Measurements from ENCODE around the gene WDR76.

Gene WDR76

GRCh38 chr15:43893956-43894355 lies 67.2 kb downstream of the WDR76 start:
- H3F3A ChIP-seq (ENCODE audit: insufficient read depth), result 0 out of 2 replicates have a peak, but pooled peaks cover 6% of the 10 kb centered on the region
- no peaks in the 10 kb centered on the region for H3K9me3 ChIP-seq (ENCODE audit: insufficient read depth, low read length)
- no peaks in the 10 kb centered on the region for H3K36me3 ChIP-seq (ENCODE audit: low read length)
- TF ChIP-seq EZH2phosphoT487 (conservative IDR thresholded peaks at IDR 0.05; ENCODE audit: low read length), result no peak
- TF ChIP-seq, protein P1, sequence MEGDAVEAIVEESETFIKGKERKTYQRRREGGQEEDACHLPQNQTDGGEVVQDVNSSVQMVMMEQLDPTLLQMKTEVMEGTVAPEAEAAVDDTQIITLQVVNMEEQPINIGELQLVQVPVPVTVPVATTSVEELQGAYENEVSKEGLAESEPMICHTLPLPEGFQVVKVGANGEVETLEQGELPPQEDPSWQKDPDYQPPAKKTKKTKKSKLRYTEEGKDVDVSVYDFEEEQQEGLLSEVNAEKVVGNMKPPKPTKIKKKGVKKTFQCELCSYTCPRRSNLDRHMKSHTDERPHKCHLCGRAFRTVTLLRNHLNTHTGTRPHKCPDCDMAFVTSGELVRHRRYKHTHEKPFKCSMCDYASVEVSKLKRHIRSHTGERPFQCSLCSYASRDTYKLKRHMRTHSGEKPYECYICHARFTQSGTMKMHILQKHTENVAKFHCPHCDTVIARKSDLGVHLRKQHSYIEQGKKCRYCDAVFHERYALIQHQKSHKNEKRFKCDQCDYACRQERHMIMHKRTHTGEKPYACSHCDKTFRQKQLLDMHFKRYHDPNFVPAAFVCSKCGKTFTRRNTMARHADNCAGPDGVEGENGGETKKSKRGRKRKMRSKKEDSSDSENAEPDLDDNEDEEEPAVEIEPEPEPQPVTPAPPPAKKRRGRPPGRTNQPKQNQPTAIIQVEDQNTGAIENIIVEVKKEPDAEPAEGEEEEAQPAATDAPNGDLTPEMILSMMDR (IDR thresholded peaks at IDR 0.05; ENCODE audit: insufficient read depth, low read length, poor library complexity, severe bottlenecking), result no peak
- no peak overlapping the region for H3K4me3 ChIP-seq (ENCODE audit: insufficient read depth, low read length, poor library complexity, severe bottlenecking)
- no peaks in the 10 kb centered on the region for H3K27me3 ChIP-seq (ENCODE audit: low read length)
- H2AFZ ChIP-seq (ENCODE audit: low read depth, low read length, severe bottlenecking), result no peak overlapping the region
- H3K27ac ChIP-seq (ENCODE audit: low read depth, low read length), result no peak overlapping the region
- no peaks in the 10 kb centered on the region for H3K79me2 ChIP-seq (ENCODE audit: insufficient read depth, low read length)
- no peak overlapping the region for H3K4me2 ChIP-seq (ENCODE audit: low read depth, low read length, poor library complexity, severe bottlenecking)
- no peaks in the 10 kb centered on the region for H3K9me2 ChIP-seq (replicated peaks; ENCODE audit: insufficient read depth, low read length)
- no peaks in the 10 kb centered on the region for H4K20me1 ChIP-seq (ENCODE audit: low read depth, low read length)
- no peak overlapping the region for H3K9ac ChIP-seq (ENCODE audit: low read length)

GRCh38 chr15:43895586-43895985 lies 68.8 kb downstream of the WDR76 start:
- no peaks in the 10 kb centered on the region for H3K79me2 ChIP-seq (ENCODE audit: insufficient read depth, low read length)
- no peaks in the 10 kb centered on the region for H3F3A ChIP-seq (ENCODE audit: insufficient read depth)
- no peaks in the 10 kb centered on the region for H3K9me2 ChIP-seq (replicated peaks; ENCODE audit: insufficient read depth, low read length)
- TF ChIP-seq EZH2phosphoT487 (conservative IDR thresholded peaks at IDR 0.05; ENCODE audit: low read length), result no peak
- TF ChIP-seq, protein P1 (IDR thresholded peaks at IDR 0.05; ENCODE audit: insufficient read depth, low read length, poor library complexity, severe bottlenecking), result no peak
- H4K20me1 ChIP-seq (ENCODE audit: low read depth, low read length), result no peaks in the 10 kb centered on the region
- H2AFZ ChIP-seq (ENCODE audit: low read depth, low read length, severe bottlenecking), result no peak overlapping the region
- H3K27me3 ChIP-seq (ENCODE audit: low read length), result no peaks in the 10 kb centered on the region
- no peak overlapping the region for H3K9ac ChIP-seq (ENCODE audit: low read length)
- no peak overlapping the region for H3K4me2 ChIP-seq (ENCODE audit: low read depth, low read length, poor library complexity, severe bottlenecking)
- no peaks in the 10 kb centered on the region for H3K9me3 ChIP-seq (ENCODE audit: insufficient read depth, low read length)
- no peak overlapping the region for H3K27ac ChIP-seq (ENCODE audit: low read depth, low read length)
- no peaks in the 10 kb centered on the region for H3K36me3 ChIP-seq (ENCODE audit: low read length)
- H3K4me3 ChIP-seq (ENCODE audit: insufficient read depth, low read length, poor library complexity, severe bottlenecking), result no peak overlapping the region

- no peaks in the 10 kb centered on the region for H3K36me3 ChIP-seq (ENCODE audit: low read length)
- H2AFZ ChIP-seq (ENCODE audit: low read depth, low read length, severe bottlenecking), result no peak overlapping the region
- H3K4me3 ChIP-seq (ENCODE audit: insufficient read depth, low read length, poor library complexity, severe bottlenecking), result no peak overlapping the region
- no peaks in the 10 kb centered on the region for H3K27me3 ChIP-seq (ENCODE audit: low read length)
- no peaks in the 10 kb centered on the region for H3K9me3 ChIP-seq (ENCODE audit: insufficient read depth, low read length)
- H3K4me2 ChIP-seq (ENCODE audit: low read depth, low read length, poor library complexity, severe bottlenecking), result no peak overlapping the region
- TF ChIP-seq, protein P1 (IDR thresholded peaks at IDR 0.05; ENCODE audit: insufficient read depth, low read length, poor library complexity, severe bottlenecking), result no peak
- no peak for TF ChIP-seq EZH2phosphoT487 (conservative IDR thresholded peaks at IDR 0.05; ENCODE audit: low read length)
- H3F3A ChIP-seq (ENCODE audit: insufficient read depth), result no peaks in the 10 kb centered on the region
- H3K27ac ChIP-seq (ENCODE audit: low read depth, low read length), result no peak overlapping the region
- no peaks in the 10 kb centered on the region for H3K79me2 ChIP-seq (ENCODE audit: insufficient read depth, low read length)
- no peak overlapping the region for H3K9ac ChIP-seq (ENCODE audit: low read length)
- no peaks in the 10 kb centered on the region for H4K20me1 ChIP-seq (ENCODE audit: low read depth, low read length)
- H3K9me2 ChIP-seq (replicated peaks; ENCODE audit: insufficient read depth, low read length), result no peaks in the 10 kb centered on the region
Measured at GRCh38 chr15:43896543-43896942, 69.7 kb downstream of the WDR76 start.
